Measurements from ENCODE around the gene XPR1. TPM values are rescaled to one million over a fixed set of nuclear protein-coding genes. Genes with fewer than 3 reads are reported as not detected.

Gene XPR1
- total RNA-seq, 4 donors from 2014 or later = 6.8 to 23.1 (median 17.2) TPM

DNA sequence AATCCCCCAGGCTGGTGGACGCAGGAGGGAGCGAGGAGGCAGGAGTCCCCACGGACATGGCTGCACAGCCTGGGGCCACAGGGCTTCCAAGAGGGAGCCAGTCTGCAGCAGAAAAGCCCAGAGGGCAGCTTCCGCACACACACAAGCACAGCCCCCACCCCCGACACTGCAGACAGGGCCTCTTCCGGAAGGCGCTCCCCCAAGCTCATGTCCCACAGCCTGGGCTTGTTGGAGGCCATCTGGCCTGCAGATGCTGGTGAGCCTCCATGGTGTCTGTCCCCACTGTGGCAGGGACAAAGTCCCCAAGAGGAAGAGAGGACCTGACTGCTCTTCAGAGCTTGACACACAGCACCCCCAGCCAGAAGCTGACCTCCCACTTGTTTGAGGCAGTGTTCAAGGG lies 267.4 kb downstream of the XPR1 start:
- intact Hi-C loops (cut with DNase I) = no loop called here
- WGBS, 2 donors = 67% methylated on average over 1 of the region's 7 CpGs; no CpG with 5 or more reads in 1 of the 2 donors
- Histone ChIP-seq H3K4me3 (no peak overlapping the region), H3K9me3 (no peaks in the 10 kb centered on the region), H3K36me3 (no peaks in the 10 kb centered on the region), H3K27me3 (no peaks in the 10 kb centered on the region), H3K27ac (no peak overlapping the region), H3K4me1 (no peaks in the 10 kb centered on the region)
- no peak for DNase-seq
- no peak for TF ChIP-seq CTCF (IDR thresholded peaks at IDR 0.05)
- no peak for TF ChIP-seq POLR2A (IDR thresholded peaks at IDR 0.05)

DNA sequence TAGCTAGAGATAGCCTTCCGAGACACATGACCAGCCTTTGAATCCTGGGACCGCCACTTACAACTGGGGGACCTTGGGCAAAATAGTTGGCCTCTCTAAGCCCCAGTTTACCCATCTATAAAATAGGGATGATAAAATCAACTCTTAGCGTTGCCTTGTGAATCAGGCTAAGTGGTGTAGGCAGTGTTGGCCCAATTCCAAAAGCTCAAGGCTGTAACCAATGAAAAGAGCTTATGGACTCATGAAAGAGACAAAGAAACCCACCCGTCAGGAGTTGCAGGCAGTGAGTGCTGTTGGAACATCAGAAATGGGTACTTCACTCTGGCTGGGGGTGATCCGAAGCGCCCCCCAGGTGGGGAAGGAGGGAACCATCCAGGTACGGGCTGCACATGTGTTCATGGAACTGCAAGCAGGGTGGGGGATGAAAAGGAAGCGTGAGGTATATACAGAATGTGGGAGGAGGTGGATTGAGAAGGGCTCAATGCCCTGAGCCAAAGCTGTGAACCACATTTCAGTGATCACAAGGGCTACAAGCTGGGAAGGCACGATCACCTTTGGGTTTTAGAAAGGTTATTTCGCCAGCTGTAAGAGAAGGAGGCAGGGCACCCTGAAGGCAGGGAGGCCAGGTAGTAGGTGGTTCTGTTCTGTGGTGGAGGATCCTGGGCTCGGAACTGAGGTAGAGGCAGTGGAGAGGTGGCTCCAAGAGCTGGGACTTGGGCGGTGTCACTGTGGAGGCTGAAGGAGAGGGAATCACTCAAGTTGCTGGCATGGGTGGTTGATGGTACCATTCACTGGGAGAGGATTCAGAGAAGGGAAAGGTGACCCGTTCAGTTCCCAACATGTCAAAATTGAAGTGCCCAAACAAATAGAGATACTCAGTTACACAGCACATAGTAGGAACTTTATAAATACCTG lies 269.5 kb downstream of the XPR1 start:
- H3K36me3 ChIP-seq = no peaks in the 10 kb centered on the region
- intact Hi-C loops (cut with DNase I) = no loop called here

DNA sequence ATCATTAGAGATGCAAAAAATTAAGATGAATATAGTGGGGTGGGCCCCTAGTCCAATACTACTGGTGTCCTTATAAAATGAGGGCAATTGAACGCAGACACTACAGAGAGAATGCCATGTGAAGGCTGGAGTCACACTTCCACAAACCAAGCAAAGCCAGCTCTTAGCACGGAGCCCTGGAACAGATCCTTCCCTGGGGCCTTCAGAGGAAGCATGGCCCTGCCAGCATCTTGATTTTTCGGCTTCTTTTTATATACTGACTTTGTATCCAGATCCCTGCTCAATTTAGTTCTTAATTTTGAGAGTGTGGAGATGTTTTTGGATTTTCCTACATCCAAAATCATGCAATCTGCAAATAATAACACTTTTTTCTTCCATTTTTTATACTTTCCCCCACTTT lies 270.7 kb downstream of the XPR1 start:
- Histone ChIP-seq H3K36me3 (no peaks in the 10 kb centered on the region), H3K4me3 (no peak overlapping the region), H3K27ac (no peak overlapping the region), H3K9me3 (no peaks in the 10 kb centered on the region), H3K27me3 (no peaks in the 10 kb centered on the region), H3K4me1 (no peaks in the 10 kb centered on the region)
- intact Hi-C loops (cut with DNase I) = no loop called here
- DNase-seq = no peak
- TF ChIP-seq CTCF (IDR thresholded peaks at IDR 0.05) (no peak), POLR2A (IDR thresholded peaks at IDR 0.05) (no peak)
- 58 to 67% methylated on average over 3 of the region's 3 CpGs for WGBS, 2 donors

More for the DNA sequence above, 269.5 kb downstream of the XPR1 start:
- H3K9me3 ChIP-seq = no peaks in the 10 kb centered on the region
- H3K27me3 ChIP-seq = no peaks in the 10 kb centered on the region
- no peak overlapping the region for H3K4me3 ChIP-seq
- 79 to 83% methylated on average over 12 to 13 of the region's 13 CpGs for WGBS, 2 donors
- no peak for DNase-seq
- H3K27ac ChIP-seq = no peak overlapping the region
- no peak for TF ChIP-seq CTCF (IDR thresholded peaks at IDR 0.05)
- no peaks in the 10 kb centered on the region for H3K4me1 ChIP-seq

DNA sequence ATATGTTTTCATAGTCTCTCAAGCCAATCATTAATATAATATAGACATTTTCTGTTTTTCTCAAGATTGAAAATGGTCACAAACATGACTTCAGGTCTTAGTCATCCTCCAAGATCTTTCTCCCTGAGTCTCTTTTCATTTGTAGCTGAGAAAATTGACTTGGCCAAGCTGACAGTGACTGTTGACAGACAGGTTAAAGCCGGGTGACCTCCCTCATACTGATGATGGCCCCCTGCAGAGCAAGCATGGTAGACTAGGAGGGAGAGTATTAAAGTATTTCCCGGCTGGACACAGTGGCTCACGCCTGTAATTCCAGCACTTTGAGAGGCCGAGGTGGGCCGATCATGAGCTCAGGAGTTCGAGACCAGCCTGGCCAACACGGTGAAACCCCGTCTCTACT lies 274.1 kb downstream of the XPR1 start:
- no peaks in the 10 kb centered on the region for H3K27me3 ChIP-seq
- WGBS, 2 donors = 81 to 91% methylated on average over 8 of the region's 8 CpGs
- H3K9me3 ChIP-seq = no peaks in the 10 kb centered on the region
- H3K4me3 ChIP-seq = no peak overlapping the region
- no peaks in the 10 kb centered on the region for H3K36me3 ChIP-seq
- DNase-seq = no peak
- no peak overlapping the region for H3K27ac ChIP-seq
- intact Hi-C loops (cut with DNase I) = no loop called here
- peaks cover 0 to 3% (median 0%) of the 10 kb centered on the region in 3 donors for H3K4me1 ChIP-seq
- TF ChIP-seq POLR2A (IDR thresholded peaks at IDR 0.05) (no peak), CTCF (IDR thresholded peaks at IDR 0.05) (no peak)

DNA sequence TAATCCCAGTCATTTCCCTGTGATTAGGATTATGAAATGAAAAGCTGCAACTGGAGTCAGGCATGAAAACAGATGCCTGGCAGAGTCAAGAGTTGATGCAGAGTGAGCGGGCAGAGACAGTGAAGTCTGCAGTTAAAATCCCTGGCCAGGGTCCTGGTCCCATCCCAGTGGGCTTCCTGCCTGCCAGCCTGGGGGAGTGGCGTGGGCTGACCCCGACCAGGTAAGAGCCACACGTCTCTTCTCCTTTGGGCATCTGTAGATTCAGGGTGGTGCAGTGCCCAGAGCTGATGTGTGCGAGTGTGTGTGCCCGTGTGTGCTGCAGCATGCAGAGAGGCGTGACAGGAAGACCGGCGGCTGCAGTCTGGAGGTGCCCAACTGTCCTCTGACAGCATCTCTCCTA lies 274.7 kb downstream of the XPR1 start:
- H3K9me3 ChIP-seq = no peaks in the 10 kb centered on the region
- peaks cover 0 to under 1% (median 0%) of the 10 kb centered on the region in 4 donors for H3K27me3 ChIP-seq
- H3K27ac ChIP-seq = no peak overlapping the region
- no peaks in the 10 kb centered on the region for H3K36me3 ChIP-seq
- TF ChIP-seq CTCF (IDR thresholded peaks at IDR 0.05) (no peak), POLR2A (IDR thresholded peaks at IDR 0.05) (no peak)
- H3K4me1 ChIP-seq = peaks cover 0 to 9% (median 4%) of the 10 kb centered on the region in 3 donors
- DNase-seq = no peak
- no peak overlapping the region for H3K4me3 ChIP-seq
- intact Hi-C loops (cut with DNase I) = no loop called here
- 83 to 86% methylated on average over 8 to 9 of the region's 9 CpGs for WGBS, 2 donors
